DND-41 (cell line): ENCODE measurements around the gene SFXN5.
A peak's percentile ranks its signal among the peaks of the same experiment; 100 is the strongest.

Source experiments
- ATAC-seq: fragments of 200-7000 bp; cut with Tn5 transposase; 3 replicates; pipeline ENCODE4 v1.9.1; 2021; ENCODE audit warnings: low read depth; ENCODE audit not compliant: insufficient read depth
- DNase-seq: peaks from one replicate; pipeline ENCODE4 v3.0.0-alpha.2; 2020
- H2AFZ ChIP-seq: 2 replicates; pipeline ENCODE4 v1.6.0; 2012; ENCODE audit warnings: low read depth, low read length
- H3K27ac ChIP-seq: 2 replicates; pipeline ENCODE4 v1.5.1; 2012; ENCODE audit warnings: low read length, inconsistent platforms
- H3K27me3 ChIP-seq: fragments of 200-600 bp; sonication (generic); 2 replicates; pipeline ENCODE4 v1.6.0; 2012; ENCODE audit warnings: low read length, mild to moderate bottlenecking, inconsistent platforms; ENCODE audit not compliant: insufficient read depth, poor library complexity
- H3K36me3 ChIP-seq: 2 replicates; pipeline ENCODE4 v1.5.1; 2012; ENCODE audit warnings: low read length, inconsistent platforms; ENCODE audit not compliant: insufficient read depth
- H3K4me1 ChIP-seq: 2 replicates; pipeline ENCODE4 v1.5.1; 2012; ENCODE audit warnings: mild to moderate bottlenecking, low read length; ENCODE audit not compliant: insufficient read depth
- H3K4me2 ChIP-seq: 2 replicates; pipeline ENCODE4 v1.6.0; 2012; ENCODE audit warnings: mild to moderate bottlenecking, moderate library complexity, low read length, inconsistent platforms; ENCODE audit not compliant: insufficient read depth
- H3K4me3 ChIP-seq, 2 experiments: fragments of 200-600 bp in 1 of 2; shearing (Covaris generic) in 1 of 2; 2 replicates each; pipeline ENCODE4 v1.5.1; 2012 to 2016; ENCODE audit warnings: inconsistent platforms in 2 of 2, low read length in 2 of 2, mild to moderate bottlenecking in 2 of 2, low read depth in 1 of 2, moderate library complexity in 1 of 2
- H3K79me2 ChIP-seq: 2 replicates; pipeline ENCODE4 v1.6.0; 2012; ENCODE audit warnings: low read length, inconsistent platforms; ENCODE audit not compliant: insufficient read depth
- H3K9ac ChIP-seq: 2 replicates; pipeline ENCODE4 v1.6.0; 2012; ENCODE audit warnings: low read depth, mild to moderate bottlenecking, inconsistent platforms, low read length, moderate library complexity
- H3K9me3 ChIP-seq: 2 replicates; pipeline ENCODE4 v1.5.1; 2012; ENCODE audit warnings: low read length, moderate library complexity, mild to moderate bottlenecking, inconsistent platforms; ENCODE audit not compliant: insufficient read depth, severe bottlenecking
- H4K20me1 ChIP-seq: 2 replicates; pipeline ENCODE4 v1.6.0; 2012; ENCODE audit warnings: low read length; ENCODE audit not compliant: insufficient read depth
- CTCF ChIP-seq: IDR thresholded peaks from 2 replicates; pipeline ENCODE4 v1.5.1; 2012; ENCODE audit warnings: borderline replicate concordance, low read length, moderate library complexity, mild to moderate bottlenecking; ENCODE audit not compliant: poor library complexity, severe bottlenecking; ENCODE audit errors: extremely low read depth
- EZH2 ChIP-seq: IDR thresholded peaks from 3 replicates; pipeline ENCODE4 v1.6.1; 2012; ENCODE audit warnings: borderline replicate concordance, low read depth, mild to moderate bottlenecking, moderate library complexity, low read length, inconsistent platforms; ENCODE audit not compliant: severe bottlenecking

The SFXN5 gene

GRCh38 chr2:73053316-73054114, 18.0 kb downstream of the SFXN5 start:
- no peaks in the 10 kb centered on the region for H3K27me3 ChIP-seq
- no peaks in the 10 kb centered on the region for H4K20me1 ChIP-seq
- TF ChIP-seq EZH2 (no peak), CTCF (no peak)
- H3K36me3 ChIP-seq, result peaks cover 19% of the 10 kb centered on the region
- no peak overlapping the region for H2AFZ ChIP-seq
- no peaks in the 10 kb centered on the region for H3K4me1 ChIP-seq
- H3K4me2 ChIP-seq, result no peak overlapping the region
- no peak overlapping the region for H3K4me3 ChIP-seq
- no peaks in the 10 kb centered on the region for H3K79me2 ChIP-seq
- DNase-seq (no peak), ATAC-seq (no peak)
- no peak overlapping the region for H3K27ac ChIP-seq
- no peak overlapping the region for H3K9ac ChIP-seq
- peaks cover 15% of the 10 kb centered on the region for H3K9me3 ChIP-seq

DNA sequence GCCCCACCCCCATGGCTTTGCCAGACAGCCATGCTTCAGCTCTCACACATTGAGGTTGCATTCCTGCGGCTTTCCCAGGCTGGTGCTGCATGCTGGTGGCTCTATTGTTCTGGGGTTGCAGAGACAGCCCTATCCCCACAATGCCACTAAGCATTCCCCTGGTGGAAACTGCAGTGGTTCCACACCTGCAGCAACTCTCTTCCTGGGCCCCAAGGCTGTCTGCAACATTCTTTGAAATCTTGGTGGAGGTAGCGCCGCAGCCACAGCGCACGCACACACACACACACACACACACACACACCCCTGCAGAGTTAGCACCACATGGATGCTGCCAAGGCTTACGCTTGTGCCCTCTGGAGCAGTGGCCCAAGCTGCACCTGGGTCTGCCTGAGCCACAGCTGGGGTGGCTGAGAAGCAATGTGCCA, 21.4 kb downstream of the SFXN5 start:
- no peak overlapping the region for H3K4me2 ChIP-seq
- no peaks in the 10 kb centered on the region for H4K20me1 ChIP-seq
- peak; percentile 66 for ATAC-seq
- no peaks in the 10 kb centered on the region for H3K27me3 ChIP-seq
- H2AFZ ChIP-seq, result no peak overlapping the region
- H3K27ac ChIP-seq, result no peak overlapping the region
- H3K4me3 ChIP-seq, result no peak overlapping the region
- H3K9me3 ChIP-seq, result no peaks in the 10 kb centered on the region
- H3K36me3 ChIP-seq, result no peaks in the 10 kb centered on the region; the same call in 1 of the 2 replicates
- DNase-seq, result peak; percentile 30
- H3K4me1 ChIP-seq, result no peaks in the 10 kb centered on the region
- TF ChIP-seq CTCF, result no peak
- no peak overlapping the region for H3K9ac ChIP-seq
- H3K79me2 ChIP-seq, result no peaks in the 10 kb centered on the region

DNA sequence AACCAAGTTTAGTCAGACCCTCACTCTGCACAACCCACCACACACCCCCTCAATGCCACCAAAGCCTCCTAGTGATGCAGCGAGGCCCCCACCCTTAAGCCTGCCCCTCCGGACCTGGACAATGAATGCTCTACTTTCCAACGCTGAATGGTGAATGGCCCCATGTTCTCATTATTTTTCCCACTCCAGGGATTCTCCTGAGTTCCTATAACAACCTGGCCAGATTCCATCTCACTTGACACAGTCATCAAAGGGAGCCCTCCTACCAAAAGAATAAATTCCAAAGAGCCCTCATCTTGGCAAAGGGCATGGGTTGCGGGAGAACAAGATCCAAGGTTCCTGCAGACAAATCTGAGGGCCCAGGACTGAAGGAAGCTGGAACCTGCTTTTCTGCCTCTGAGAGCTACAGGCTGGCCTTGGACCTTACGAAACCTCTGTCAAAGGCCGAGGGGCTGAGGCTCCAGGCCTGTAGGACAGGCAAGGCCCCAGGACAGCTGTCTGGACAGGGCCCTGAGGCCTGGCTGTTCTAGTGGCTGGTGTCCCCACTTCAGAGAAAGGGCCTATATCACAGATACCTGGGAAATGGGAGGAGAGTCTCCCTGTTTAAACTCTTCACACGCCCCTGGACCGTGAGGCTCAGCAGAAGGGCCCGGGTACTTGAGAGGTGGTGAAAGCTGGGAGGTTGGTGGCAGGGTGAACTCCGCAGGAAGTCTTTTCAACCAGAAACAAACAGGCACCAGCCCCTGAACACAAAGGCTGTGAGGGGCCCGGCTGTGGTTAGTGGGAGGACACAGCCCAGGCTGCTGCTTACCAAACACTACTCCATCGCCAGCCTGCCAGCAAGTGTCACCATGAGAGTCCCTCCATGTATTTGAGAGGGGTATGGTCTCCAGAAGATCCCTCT, 27.3 kb downstream of the SFXN5 start:
- H3K79me2 ChIP-seq, result no peaks in the 10 kb centered on the region
- no peaks in the 10 kb centered on the region for H3K9me3 ChIP-seq
- H4K20me1 ChIP-seq, result no peaks in the 10 kb centered on the region
- no peaks in the 10 kb centered on the region for H3K27me3 ChIP-seq
- H3K27ac ChIP-seq, result no peak overlapping the region
- no peak overlapping the region for H3K9ac ChIP-seq
- no peak overlapping the region for H2AFZ ChIP-seq
- H3K4me1 ChIP-seq, result no peaks in the 10 kb centered on the region
- ATAC-seq, result peak; percentile 69
- TF ChIP-seq CTCF (no peak), EZH2 (no peak)
- no peak overlapping the region for H3K4me3 ChIP-seq
- no peaks in the 10 kb centered on the region for H3K36me3 ChIP-seq
- DNase-seq, result peak; percentile 14
- no peak overlapping the region for H3K4me2 ChIP-seq
